Testis (tissue), 2 donors: ENCODE measurements around the gene NEAT1.

Source experiments
- POLR2A ChIP-seq: fragments of 450-650 bp; IDR thresholded peaks from one replicate; pipeline ENCODE4 v1.6.1; 2017; ENCODE audit warnings: antibody characterized with exemption, mild to moderate bottlenecking, moderate library complexity
- TF ChIP-seq, protein P1 (sequence below), 3 experiments: fragments of 450-650 bp in 2 of 3; fragments of 200-600 bp in 1 of 3; sonication (generic) in 1 of 3; IDR thresholded peaks; one replicate each; pipeline ENCODE4 v1.5.1; 2016 to 2019; ENCODE audit warnings: antibody characterized with exemption in 3 of 3, mild to moderate bottlenecking in 2 of 3, moderate library complexity in 1 of 3

DNA sequence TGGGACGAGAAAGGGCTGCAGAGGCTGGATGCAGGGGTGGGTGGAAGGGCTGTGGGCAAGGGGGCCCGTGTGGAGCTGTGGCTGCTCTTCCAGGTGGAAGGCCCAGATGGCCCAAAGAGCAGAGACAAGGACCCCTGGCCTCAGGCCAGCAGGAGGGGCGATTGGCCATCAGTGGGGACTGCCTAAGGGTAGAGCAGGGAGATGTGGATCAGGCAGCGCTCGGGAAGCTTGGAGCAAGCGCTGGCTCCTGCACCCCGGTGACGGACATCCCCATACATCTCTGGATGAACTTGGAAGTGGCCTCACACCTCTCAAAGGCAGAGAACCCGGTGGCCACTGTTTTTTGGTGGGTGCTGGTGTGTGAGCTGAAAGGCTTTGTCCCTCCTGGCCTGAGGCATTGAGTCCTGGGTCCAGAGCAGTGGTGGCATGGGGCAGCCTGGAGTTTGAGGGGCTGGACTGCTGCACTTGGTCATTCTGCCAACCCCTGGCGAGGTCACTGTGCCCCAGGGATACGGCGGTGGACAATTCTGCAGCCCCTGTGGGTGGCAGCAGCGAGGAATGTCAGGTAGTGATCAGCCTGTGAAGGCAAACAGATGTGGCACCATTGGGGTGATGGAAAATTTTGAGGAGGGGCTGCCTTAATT lies 30.3 kb upstream of the NEAT1 start:
- TF ChIP-seq, protein P1, sequence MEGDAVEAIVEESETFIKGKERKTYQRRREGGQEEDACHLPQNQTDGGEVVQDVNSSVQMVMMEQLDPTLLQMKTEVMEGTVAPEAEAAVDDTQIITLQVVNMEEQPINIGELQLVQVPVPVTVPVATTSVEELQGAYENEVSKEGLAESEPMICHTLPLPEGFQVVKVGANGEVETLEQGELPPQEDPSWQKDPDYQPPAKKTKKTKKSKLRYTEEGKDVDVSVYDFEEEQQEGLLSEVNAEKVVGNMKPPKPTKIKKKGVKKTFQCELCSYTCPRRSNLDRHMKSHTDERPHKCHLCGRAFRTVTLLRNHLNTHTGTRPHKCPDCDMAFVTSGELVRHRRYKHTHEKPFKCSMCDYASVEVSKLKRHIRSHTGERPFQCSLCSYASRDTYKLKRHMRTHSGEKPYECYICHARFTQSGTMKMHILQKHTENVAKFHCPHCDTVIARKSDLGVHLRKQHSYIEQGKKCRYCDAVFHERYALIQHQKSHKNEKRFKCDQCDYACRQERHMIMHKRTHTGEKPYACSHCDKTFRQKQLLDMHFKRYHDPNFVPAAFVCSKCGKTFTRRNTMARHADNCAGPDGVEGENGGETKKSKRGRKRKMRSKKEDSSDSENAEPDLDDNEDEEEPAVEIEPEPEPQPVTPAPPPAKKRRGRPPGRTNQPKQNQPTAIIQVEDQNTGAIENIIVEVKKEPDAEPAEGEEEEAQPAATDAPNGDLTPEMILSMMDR (IDR thresholded peaks at IDR 0.05), result no peak
- TF ChIP-seq POLR2A, result no peak
